ENCODE measurements around the gene SCRT2.

SCRT2 gene

DNA sequence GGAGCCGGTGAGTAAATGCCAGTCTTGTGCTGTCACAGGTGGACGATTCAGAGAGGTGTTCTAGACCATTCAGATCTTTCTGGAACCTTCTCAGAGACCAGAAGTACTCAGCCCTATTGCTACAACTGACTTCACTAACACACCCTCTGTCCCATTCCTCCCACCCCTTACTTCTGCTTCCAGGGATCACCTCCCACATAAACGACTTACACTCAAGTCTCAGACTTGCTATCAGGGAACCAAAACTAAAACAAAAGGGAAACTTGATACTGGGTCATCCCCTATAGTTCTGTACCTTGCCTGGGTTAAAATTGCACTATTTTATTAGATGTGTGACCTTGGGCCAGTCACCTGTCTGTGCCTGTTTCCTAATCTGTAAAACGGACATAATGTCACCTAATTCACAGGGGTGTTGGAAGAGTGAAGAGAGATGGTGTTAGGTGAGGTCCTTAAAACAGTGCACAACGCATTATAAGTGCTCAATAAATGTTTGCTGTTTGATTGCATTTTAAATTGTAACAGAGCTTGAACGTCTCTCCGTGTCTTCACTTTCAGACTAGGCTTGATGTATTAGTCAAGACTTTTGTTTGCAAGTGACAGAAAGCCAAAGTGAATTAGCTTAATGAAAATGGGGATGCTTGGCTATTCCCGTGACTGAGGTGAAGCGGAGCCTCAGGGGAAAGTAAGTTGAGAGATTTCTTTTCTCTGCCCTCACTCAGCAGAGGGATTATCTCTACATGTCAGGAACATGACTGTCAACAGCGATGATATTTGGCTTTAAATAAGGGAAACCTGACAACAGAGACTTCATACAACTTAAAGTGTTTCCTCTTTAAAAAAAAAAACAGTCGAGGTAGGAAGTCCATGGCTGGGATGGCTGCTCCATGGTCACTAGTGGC, 19.6 kb downstream of the SCRT2 start:
- TF ChIP-seq GATA3 (IDR thresholded peaks at IDR 0.05; ENCODE audit: low read depth, low read length) (no peak), GATA2 (IDR thresholded peaks at IDR 0.05; ENCODE audit: low read depth, low read length) (no peak)

DNA sequence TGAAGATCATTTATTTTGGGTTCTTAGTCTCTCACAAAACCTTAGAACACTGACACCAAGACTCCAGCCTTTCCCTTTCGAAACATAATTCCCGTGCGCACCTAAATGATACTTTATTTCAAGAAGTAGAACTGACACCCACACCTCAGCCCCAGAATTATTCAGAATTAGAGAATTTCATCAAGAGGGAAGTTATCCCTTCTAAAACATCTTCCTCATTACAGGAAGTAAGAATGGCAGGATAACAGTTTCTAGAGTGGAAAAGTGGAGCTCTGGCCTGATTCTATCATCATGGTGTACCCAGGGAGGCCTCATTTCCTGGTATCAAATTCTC, 21.2 kb downstream of the SCRT2 start:
- TF ChIP-seq GATA3 (IDR thresholded peaks at IDR 0.05; ENCODE audit: low read depth, low read length), result no peak
- TF ChIP-seq GATA2 (IDR thresholded peaks at IDR 0.05; ENCODE audit: low read depth, low read length), result no peak

DNA sequence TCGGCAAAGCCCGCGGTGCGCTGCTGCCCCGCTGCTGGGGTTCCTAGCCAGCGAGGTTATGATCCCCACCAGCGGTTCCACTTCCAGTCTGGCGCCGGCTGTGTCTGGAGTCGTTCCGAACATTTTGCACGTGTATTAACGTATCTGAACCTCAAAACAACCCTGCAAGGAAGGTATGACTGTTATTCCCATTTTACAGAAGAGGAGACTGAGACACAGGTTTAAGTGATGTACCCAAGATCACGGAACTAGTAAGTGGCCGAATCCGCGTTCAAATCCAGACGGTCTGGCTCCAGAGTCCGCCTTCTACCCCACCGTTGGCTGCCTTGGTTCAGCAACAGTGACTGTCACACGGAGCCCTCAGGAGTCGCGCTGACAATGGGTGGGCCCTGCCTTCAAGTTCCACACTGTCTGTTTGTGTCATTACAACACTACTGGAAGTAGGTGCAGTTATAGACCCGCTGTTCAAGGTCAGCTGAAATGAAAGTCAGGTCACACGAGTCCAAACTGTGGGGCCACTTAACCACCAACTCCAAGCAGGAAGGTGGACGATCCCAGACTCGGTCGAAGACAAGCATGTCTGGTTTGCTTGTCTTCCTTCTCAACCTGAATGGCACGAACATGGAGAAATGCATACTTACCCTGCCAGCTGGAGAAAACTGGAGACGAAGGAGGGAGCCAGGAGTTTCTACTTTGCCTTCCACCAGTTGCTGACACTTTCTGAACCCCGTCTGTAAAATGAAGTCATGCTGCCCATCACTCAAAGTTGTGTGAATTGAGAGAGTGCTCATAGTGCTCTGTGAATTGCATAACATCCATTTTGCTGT, 21.8 kb downstream of the SCRT2 start:
- TF ChIP-seq GATA2 (IDR thresholded peaks at IDR 0.05; ENCODE audit: low read depth, low read length) (no peak), GATA3 (IDR thresholded peaks at IDR 0.05; ENCODE audit: low read depth, low read length) (no peak)

DNA sequence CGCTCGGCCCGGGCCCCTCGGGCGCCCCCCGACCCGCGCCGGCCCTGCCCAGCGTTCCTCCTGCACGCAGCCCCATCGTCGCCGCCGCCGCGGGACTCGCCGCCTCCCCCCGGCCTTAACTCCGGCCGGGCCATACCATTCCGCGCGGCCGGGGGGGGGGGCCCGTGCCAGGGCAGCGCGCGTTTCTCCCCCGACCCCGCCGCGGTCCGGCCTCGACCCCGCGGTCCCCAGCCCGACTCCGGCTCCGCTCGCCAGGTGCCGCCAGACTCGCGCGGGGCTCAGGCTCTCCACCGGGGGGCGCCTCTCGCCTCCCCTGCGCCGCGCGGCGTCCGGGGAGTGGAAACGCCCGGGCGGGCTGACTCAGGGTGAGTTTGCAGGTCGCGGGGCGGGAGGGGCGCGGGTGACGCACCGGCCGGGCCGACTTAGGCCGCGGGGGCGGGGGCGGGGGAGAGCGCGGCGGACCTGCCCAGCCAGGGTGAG, 22.5 kb downstream of the SCRT2 start, which contains the start of gene SRXN1:
TSS of gene SRXN1 (minus strand) at position 91 of the 480 bp plus-strand sequence. CDS start at position 76, 15 bp downstream.
- TF ChIP-seq GATA3 (IDR thresholded peaks at IDR 0.05; ENCODE audit: low read depth, low read length) (no peak), GATA2 (IDR thresholded peaks at IDR 0.05; ENCODE audit: low read depth, low read length) (no peak)

DNA sequence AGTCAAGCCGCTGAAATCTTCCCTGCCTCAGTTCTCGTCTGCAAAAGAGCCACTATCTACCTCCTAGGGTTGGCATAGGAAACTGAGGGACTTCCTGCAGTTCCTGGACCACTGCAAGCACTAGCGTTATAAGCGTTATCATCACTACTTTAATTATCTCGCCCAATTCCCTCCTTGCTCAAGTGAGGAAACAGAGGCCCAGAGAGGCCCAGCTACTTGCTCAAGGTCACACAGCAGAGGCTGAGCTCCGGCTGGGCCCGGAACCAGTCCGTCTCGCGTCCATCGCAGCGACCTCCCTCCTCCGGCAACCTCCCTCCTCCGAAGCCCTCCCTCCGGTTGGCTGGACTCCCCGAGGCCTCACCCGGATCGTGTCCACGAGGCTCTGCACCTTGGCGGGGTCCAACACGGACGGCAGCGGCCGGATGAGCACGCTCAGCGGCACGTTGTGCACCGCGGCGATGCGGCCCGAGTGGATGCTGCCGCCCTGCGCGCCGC, 22.9 kb downstream of the SCRT2 start:
- TF ChIP-seq GATA3 (IDR thresholded peaks at IDR 0.05; ENCODE audit: low read depth, low read length), result no peak

DNA sequence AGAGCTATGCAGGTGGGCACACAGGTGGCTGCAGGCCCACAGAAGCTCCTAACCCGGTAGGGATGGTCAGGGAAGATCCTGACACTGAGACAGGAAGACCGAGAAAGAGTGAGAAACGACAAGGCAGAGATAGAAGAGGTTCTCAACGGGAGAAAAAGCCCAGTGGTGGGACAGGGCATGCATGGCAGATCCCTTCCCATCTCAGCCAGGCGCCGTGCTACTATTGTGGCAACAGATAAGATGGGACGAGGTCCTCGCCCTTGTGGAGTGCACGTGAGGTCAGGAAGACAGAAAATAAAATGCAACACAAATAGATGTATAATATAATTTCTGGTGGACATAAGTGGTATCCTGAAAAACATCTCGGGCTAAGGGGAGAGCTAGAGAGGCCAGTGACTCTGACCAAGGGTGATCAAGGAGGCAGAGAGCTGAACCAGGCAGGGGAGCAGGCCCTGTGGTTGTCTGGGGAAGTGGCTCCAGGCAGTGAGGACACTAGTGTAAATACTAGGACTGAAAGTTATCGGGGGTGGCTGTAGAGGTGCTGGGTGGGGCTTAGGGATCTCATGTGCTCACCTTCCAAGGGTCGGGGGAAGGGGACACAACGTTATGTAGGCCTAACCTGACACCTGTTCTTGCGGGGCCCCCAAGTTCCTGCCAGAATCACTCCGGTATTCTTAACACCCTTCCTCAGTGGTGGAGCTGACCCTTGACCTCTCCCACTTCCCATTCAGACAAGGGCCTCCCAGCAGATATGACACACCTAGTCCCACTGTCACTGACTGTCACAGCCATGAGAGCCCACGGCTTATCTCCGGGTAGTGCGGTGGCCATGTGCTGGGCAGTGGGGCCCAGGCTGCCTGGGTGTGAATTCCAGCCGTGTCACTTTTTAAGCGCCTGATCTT, 23.6 kb downstream of the SCRT2 start:
- no peak for TF ChIP-seq GATA3 (IDR thresholded peaks at IDR 0.05; ENCODE audit: low read depth, low read length)
- no peak for TF ChIP-seq GATA2 (IDR thresholded peaks at IDR 0.05; ENCODE audit: low read depth, low read length)

DNA sequence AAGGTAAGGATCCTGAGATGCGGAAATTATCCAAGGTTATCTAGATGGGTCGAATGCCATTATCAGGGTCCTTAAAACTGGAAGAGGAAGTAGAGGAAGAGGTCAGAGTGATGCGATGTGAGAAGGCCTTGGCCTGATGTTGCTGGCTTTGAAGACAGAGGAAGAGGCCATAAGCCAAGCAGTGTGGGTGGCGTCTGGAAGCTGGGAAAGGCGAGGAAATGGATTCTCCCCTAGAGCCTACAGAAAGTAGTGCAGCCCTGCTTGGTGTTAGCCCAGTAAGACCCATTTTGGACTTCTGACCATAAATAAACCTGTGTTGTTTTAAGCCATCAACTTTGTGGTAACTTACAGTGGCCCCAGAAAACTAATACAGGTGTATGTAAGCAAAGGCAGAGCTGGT, 24.6 kb downstream of the SCRT2 start:
- no peak for TF ChIP-seq GATA2 (IDR thresholded peaks at IDR 0.05; ENCODE audit: low read depth, low read length)
- TF ChIP-seq GATA3 (IDR thresholded peaks at IDR 0.05; ENCODE audit: low read depth, low read length), result no peak

DNA sequence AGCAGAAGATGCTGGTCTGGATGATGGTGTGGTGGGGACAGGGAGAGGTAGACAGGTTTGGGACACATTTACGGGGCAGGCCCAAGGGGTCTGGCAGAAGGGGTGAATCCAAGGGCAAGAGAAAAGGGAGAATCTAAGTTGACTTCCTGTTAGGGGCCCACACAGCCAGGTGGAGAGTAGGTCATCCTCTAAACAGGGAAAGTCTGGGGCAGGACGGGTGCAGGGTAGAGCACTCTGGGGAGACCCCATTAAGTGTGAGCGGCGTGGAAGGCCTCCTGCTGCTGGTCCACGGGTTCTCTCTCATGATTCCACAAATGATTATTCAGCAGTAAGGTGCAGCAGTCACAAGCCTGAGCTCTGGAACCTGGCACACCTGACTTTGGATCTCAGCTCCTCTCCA, 25.3 kb downstream of the SCRT2 start:
- TF ChIP-seq GATA2 (IDR thresholded peaks at IDR 0.05; ENCODE audit: low read depth, low read length), result no peak
- no peak for TF ChIP-seq GATA3 (IDR thresholded peaks at IDR 0.05; ENCODE audit: low read depth, low read length)

DNA sequence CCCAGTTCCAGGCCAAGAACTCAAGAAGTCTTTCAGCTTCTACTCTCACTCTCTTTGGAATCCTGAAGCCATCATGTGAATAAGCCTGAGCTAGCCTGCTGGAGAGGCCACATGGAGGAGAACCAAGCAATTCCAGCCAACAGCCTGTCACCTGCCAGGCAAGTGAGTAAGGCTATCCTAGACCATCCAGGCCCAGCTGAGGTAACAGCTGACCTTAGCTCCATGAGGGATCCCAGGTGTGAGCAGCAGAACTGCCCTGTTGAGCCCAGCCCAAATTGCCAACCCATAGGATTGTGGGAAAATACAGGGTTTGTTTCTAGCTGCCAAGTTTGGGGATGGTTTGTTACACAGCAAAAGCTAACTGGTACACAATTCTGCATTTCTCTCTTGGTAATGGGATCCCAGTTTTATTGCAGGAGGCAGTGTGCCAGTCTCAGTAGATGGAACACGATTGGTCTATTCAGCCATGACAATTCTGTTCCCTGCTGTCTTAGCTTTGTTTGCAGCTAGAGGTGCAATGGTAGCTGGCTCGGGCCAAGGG, 28.1 kb downstream of the SCRT2 start:
- TF ChIP-seq GATA3 (IDR thresholded peaks at IDR 0.05; ENCODE audit: low read depth, low read length), result no peak
- no peak for TF ChIP-seq GATA2 (IDR thresholded peaks at IDR 0.05; ENCODE audit: low read depth, low read length)

DNA sequence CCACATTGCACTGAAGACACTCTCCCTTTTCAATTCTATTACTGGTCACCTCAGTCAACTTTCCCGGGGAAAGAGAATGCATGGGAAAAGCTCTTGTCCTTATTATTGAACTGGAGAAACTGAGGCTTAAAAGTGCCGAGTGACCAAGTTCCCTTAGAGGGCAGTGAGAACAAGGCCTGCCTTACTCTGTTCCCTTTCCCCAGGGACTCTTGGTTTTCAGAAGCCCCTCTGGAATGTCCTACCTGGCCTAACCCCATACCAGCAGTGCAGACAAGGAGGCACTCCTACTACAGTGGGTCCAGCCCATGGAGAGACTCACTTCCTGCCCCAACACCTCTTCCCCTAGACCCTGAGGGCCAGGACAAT, 28.8 kb downstream of the SCRT2 start:
- TF ChIP-seq GATA2 (IDR thresholded peaks at IDR 0.05; ENCODE audit: low read depth, low read length) (no peak), GATA3 (IDR thresholded peaks at IDR 0.05; ENCODE audit: low read depth, low read length) (no peak)

DNA sequence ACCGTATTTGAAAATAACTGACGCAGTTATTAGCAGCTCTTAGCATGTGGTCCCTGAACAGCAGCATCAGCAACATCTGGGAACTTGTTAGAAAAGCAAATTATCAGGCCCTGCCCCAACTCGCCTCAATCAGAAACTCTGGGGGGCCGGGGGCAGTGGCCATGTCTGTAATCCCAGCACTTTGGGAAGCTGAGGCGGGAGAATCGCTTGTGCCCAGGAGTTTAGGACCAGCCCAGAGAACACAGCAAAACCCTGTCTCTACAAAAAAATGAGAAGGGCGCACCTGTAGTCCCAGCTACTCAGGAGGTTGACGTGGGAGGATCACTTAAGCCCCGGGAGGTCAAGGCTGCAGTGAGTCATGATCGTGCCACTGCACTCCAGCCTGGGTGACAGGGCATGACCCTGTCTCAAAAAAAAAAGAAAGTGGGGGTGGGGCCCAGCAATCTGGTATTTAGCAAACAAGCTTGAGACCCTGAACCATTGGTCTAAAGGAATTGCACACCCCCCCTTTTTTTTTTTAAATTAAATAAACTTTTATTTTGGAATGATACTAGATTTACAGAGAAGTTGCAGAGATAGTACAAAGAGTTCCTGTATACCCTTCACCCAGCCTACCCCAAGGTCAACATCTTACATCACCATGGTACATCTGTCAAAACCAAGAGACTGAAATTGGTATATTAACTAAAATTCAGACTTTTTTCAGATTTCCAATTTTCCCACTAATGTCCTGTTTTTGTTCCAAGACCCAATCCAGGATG, 29.3 kb downstream of the SCRT2 start:
- TF ChIP-seq GATA2 (IDR thresholded peaks at IDR 0.05; ENCODE audit: low read depth, low read length) (no peak), GATA3 (IDR thresholded peaks at IDR 0.05; ENCODE audit: low read depth, low read length) (no peak)

DNA sequence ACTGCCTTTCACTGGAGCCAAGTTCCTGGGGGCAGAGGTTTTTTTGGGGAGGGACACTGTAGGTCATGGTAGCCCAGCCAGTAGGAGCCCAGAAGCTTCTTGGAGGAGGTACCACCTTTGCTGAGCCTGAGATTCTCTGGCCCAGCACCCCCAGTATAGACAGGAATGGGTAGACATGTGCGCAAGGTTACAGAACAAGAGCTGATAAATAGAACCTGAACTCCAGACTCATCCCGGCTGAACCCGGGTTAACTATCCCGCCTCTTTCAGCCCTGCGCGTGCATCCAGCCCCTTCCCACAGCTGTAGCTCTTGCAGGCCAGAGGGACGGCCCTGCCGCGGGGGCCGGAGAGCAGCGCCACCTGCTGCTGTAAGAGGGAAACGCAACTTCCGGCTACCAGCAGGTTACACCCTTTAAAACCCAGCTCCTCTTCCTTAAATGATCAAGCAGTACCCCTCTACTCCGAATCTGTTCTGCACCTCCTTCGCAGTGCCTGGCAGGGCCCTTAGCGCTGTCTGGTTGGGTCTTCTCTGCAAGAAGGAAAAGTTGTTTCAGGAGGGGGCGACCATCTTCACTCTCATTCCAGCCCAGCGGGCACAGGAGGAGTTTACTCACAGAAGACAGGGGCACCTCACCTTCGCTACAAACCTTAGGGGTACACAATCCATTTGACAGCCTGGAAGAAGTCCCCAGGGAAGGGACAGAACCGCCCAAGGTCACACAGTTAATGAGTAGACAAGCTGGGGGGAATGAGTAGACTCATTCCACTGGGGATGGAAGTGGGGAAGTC, 30.1 kb downstream of the SCRT2 start:
- TF ChIP-seq GATA3 (IDR thresholded peaks at IDR 0.05; ENCODE audit: low read depth, low read length), result no peak
- no peak for TF ChIP-seq GATA2 (IDR thresholded peaks at IDR 0.05; ENCODE audit: low read depth, low read length)

All from SH-SY5Y (cell line).